ENCODE measurements around the gene KCTD16.

Gene KCTD16

GRCh38 chr5:144166696-144167095 lies 4.0 kb upstream of the KCTD16 start:
- no peak for DNase-seq (ENCODE audit: low spot score)

GRCh38 chr5:144167998-144168397 lies 2.7 kb upstream of the KCTD16 start:
- no peak for DNase-seq (ENCODE audit: low spot score)

GRCh38 chr5:144169904-144170275 lies 783 bp upstream of the KCTD16 start:
- no peak for DNase-seq (ENCODE audit: low spot score)

- DNase-seq (ENCODE audit: low spot score), result no peak
Observed at GRCh38 chr5:144173766-144174165, 3.1 kb downstream of the KCTD16 start.

GRCh38 chr5:144177548-144177947 lies 6.9 kb downstream of the KCTD16 start:
- no peak for DNase-seq (ENCODE audit: low spot score)

GRCh38 chr5:144179226-144179625 lies 8.6 kb downstream of the KCTD16 start:
- DNase-seq (ENCODE audit: low spot score), result no peak

- no peak for DNase-seq (ENCODE audit: low spot score)
Observed at GRCh38 chr5:144183254-144183889, 12.7 kb downstream of the KCTD16 start.

- no peak for DNase-seq (ENCODE audit: low spot score)
Observed at GRCh38 chr5:144187699-144188294, 17.1 kb downstream of the KCTD16 start.

- no peak for DNase-seq (ENCODE audit: low spot score)
Observed at GRCh38 chr5:144189800-144190429, 19.2 kb downstream of the KCTD16 start.

- DNase-seq (ENCODE audit: low spot score), result no peak
Observed at GRCh38 chr5:144191531-144191930, 20.9 kb downstream of the KCTD16 start.

- peak; percentile 70 for DNase-seq (ENCODE audit: low spot score)
Observed at GRCh38 chr5:144191998-144192397, 21.3 kb downstream of the KCTD16 start.

- DNase-seq (ENCODE audit: low spot score), result no peak
Observed at GRCh38 chr5:144192661-144193060, 22.0 kb downstream of the KCTD16 start.

GRCh38 chr5:144194144-144194543 lies 23.5 kb downstream of the KCTD16 start:
- no peak for DNase-seq (ENCODE audit: low spot score)

GRCh38 chr5:144195448-144195847 lies 24.8 kb downstream of the KCTD16 start:
- no peak for DNase-seq (ENCODE audit: low spot score)

GRCh38 chr5:144196612-144197011 lies 25.9 kb downstream of the KCTD16 start:
- DNase-seq (ENCODE audit: low spot score), result no peak

GRCh38 chr5:144198386-144198785 lies 27.7 kb downstream of the KCTD16 start:
- DNase-seq (ENCODE audit: low spot score), result no peak

- DNase-seq (ENCODE audit: low spot score), result no peak
Observed at GRCh38 chr5:144201588-144201987, 30.9 kb downstream of the KCTD16 start.

- no peak for DNase-seq (ENCODE audit: low spot score)
Observed at GRCh38 chr5:144202072-144202471, 31.4 kb downstream of the KCTD16 start.

- DNase-seq (ENCODE audit: low spot score), result no peak
Observed at GRCh38 chr5:144202726-144203125, 32.1 kb downstream of the KCTD16 start.

GRCh38 chr5:144203750-144204596 lies 33.3 kb downstream of the KCTD16 start:
- peak; percentile 82 for DNase-seq (ENCODE audit: low spot score)

GRCh38 chr5:144205141-144205551 lies 34.5 kb downstream of the KCTD16 start:
- no peak for DNase-seq (ENCODE audit: low spot score)

GRCh38 chr5:144206141-144206540 lies 35.5 kb downstream of the KCTD16 start:
- DNase-seq (ENCODE audit: low spot score), result no peak
